Uterus (tissue), 2 donors: ENCODE data around the gene DYRK4.

ENCODE experiments used
- CTCF ChIP-seq, 4 experiments: fragments of 200-600 bp in 2 of 4; fragments of 450-650 bp in 2 of 4; sonication (generic) in 2 of 4; IDR thresholded peaks; one replicate each; pipeline ENCODE4 v1.5.1; 2016 to 2019; ENCODE audit warnings: antibody characterized with exemption in 4 of 4, mild to moderate bottlenecking in 2 of 4, moderate library complexity in 1 of 4
- POLR2A ChIP-seq, 2 donors: fragments of 450-650 bp; IDR thresholded peaks; one replicate each; pipeline ENCODE4 v1.6.1; 2016; ENCODE audit warnings: antibody characterized with exemption in 2 of 2, mild to moderate bottlenecking in 1 of 2, moderate library complexity in 1 of 2

- TF ChIP-seq CTCF (IDR thresholded peaks at IDR 0.05): no peak
- no peak for TF ChIP-seq POLR2A (IDR thresholded peaks at IDR 0.05)
Measured at GRCh38 chr12:4584281-4584680, 22.3 kb downstream of the DYRK4 start.
